GM23248 (cell line): ENCODE results near the gene MYOM3.

Experiments used
- EZH2 ChIP-seq: fragments of 200-600 bp; sonication (generic); IDR thresholded peaks from 2 replicates; pipeline ENCODE4 v1.6.1; 2018; ENCODE audit warnings: antibody characterized with exemption, mild to moderate bottlenecking; ENCODE audit not compliant: insufficient read depth, poor library complexity, severe bottlenecking
- EZH2phosphoT487 ChIP-seq: fragments of 200-600 bp; sonication (generic); IDR thresholded peaks from 2 replicates; pipeline ENCODE4 v1.6.1; 2018; ENCODE audit warnings: antibody characterized with exemption, moderate library complexity, mild to moderate bottlenecking, low read depth; ENCODE audit not compliant: insufficient read depth

DNA sequence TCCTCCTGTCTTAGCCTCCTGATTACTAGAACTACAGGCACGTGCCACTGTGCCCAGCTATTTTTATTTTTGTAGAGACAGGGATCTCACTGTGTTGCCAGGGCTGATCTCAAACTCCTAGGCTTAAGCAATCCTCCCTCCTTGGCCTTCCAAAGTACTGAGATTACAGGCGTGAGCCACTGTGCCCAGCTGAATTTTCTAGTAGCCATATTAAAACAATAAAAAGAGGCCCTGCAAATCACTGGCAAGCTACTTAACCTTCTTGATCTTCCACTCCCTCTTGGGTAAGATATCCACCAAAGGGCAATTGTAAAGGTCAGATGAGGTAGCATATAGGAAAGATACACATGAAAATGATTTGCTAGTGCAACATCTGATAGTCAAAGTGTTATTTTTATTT is 66.2 kb downstream of the MYOM3 start:
- no peak for TF ChIP-seq EZH2
- TF ChIP-seq EZH2phosphoT487 = no peak
